ENCODE measurements around the gene RPS6KL1. TPM values are rescaled to one million over a fixed set of nuclear protein-coding genes. Genes with fewer than 3 reads are reported as not detected.

The RPS6KL1 gene
- total and polyA plus RNA-seq, 4 donors: 1.1 to 5.9 (median 3.8) TPM

- TF ChIP-seq EGR1 (IDR thresholded peaks at IDR 0.05; ENCODE audit: low read depth in 2 of 2): no peak
- TF ChIP-seq NR2F2 (IDR thresholded peaks at IDR 0.05): no peak
- no peak for TF ChIP-seq HNF4A (conservative IDR thresholded peaks at IDR 0.05)
- TF ChIP-seq CTCF (IDR thresholded peaks at IDR 0.05; ENCODE audit: low read depth, low read length, missing input control): no peak
- no peak for TF ChIP-seq RXRA (IDR thresholded peaks at IDR 0.05)
- no peak for TF ChIP-seq RAD21 (IDR thresholded peaks at IDR 0.05)
- TF ChIP-seq FOXA2 (IDR thresholded peaks at IDR 0.05): no peak
- no peak for TF ChIP-seq YY1 (IDR thresholded peaks at IDR 0.05)
- no peak for TF ChIP-seq SP1 (IDR thresholded peaks at IDR 0.05)
- no peak for TF ChIP-seq HNF4G (IDR thresholded peaks at IDR 0.05)
- TF ChIP-seq ZBTB33 (IDR thresholded peaks at IDR 0.05): no peak
- no peak for TF ChIP-seq JUND (IDR thresholded peaks at IDR 0.05)
- TF ChIP-seq TAF1 (conservative IDR thresholded peaks at IDR 0.05): no peak
- no peak for TF ChIP-seq REST (IDR thresholded peaks at IDR 0.05)
- TF ChIP-seq GABPA (IDR thresholded peaks at IDR 0.05 in 1 of 2, conservative IDR thresholded peaks at IDR 0.05 in 1 of 2): no peak
- TF ChIP-seq MAX (IDR thresholded peaks at IDR 0.05): no peak
- DNase-seq (ENCODE audit: low spot score): no peak
- H3K36me3 ChIP-seq (ENCODE audit: control insufficient read depth in 4 of 4, insufficient read depth in 3 of 4, low read depth in 1 of 4, low read length in 3 of 4): no peaks in the 10 kb centered on the region
- H3K9ac ChIP-seq (ENCODE audit: low read depth in 1 of 2, low read length in 2 of 2): no peak overlapping the region
- no peaks in the 10 kb centered on the region for H3K9me3 ChIP-seq (ENCODE audit: control insufficient read depth in 4 of 4, low read length in 3 of 4)
- 92% methylated on average over 6 of the region's 6 CpGs for WGBS
- H3K4me3 ChIP-seq (ENCODE audit: low read depth in 1 of 3, low read length in 3 of 3): no peak overlapping the region
- H3K4me1 ChIP-seq (ENCODE audit: control insufficient read depth in 4 of 4, insufficient read depth in 4 of 4, low read length in 3 of 4): peaks cover 0 to 5% (median 1%) of the 10 kb centered on the region in 4 donors
- H3K27ac ChIP-seq (ENCODE audit: low read depth in 1 of 2, low read length in 2 of 2): no peak overlapping the region
- no peaks in the 10 kb centered on the region for H3K27me3 ChIP-seq (ENCODE audit: control insufficient read depth in 4 of 4, insufficient read depth in 4 of 4, low read length in 3 of 4)
Observed at GRCh38 chr14:74912111-74912510, 10.9 kb downstream of the RPS6KL1 start.

- no peak overlapping the region for H3K27ac ChIP-seq (ENCODE audit: low read depth in 1 of 2, low read length in 2 of 2)
- H3K27me3 ChIP-seq (ENCODE audit: control insufficient read depth in 4 of 4, insufficient read depth in 4 of 4, low read length in 3 of 4): no peaks in the 10 kb centered on the region
- WGBS: 88% methylated on average over 5 of the region's 5 CpGs
- H3K9ac ChIP-seq (ENCODE audit: low read depth in 1 of 2, low read length in 2 of 2): no peak overlapping the region
- TF ChIP-seq YY1 (IDR thresholded peaks at IDR 0.05): no peak
- no peak for TF ChIP-seq SP1 (IDR thresholded peaks at IDR 0.05)
- no peak for TF ChIP-seq EGR1 (IDR thresholded peaks at IDR 0.05; ENCODE audit: low read depth in 2 of 2)
- TF ChIP-seq CTCF (IDR thresholded peaks at IDR 0.05; ENCODE audit: low read depth, low read length, missing input control): no peak
- TF ChIP-seq MAX (IDR thresholded peaks at IDR 0.05): no peak
- no peak for TF ChIP-seq JUND (IDR thresholded peaks at IDR 0.05)
- TF ChIP-seq NR2F2 (IDR thresholded peaks at IDR 0.05): no peak
- no peak for TF ChIP-seq REST (IDR thresholded peaks at IDR 0.05)
- TF ChIP-seq HNF4G (IDR thresholded peaks at IDR 0.05): no peak
- TF ChIP-seq RAD21 (IDR thresholded peaks at IDR 0.05): no peak
- no peak for TF ChIP-seq FOXA2 (IDR thresholded peaks at IDR 0.05)
- no peak for TF ChIP-seq RXRA (IDR thresholded peaks at IDR 0.05)
- no peak for TF ChIP-seq GABPA (IDR thresholded peaks at IDR 0.05 in 1 of 2, conservative IDR thresholded peaks at IDR 0.05 in 1 of 2)
- TF ChIP-seq HNF4A (conservative IDR thresholded peaks at IDR 0.05): no peak
- H3K4me1 ChIP-seq (ENCODE audit: control insufficient read depth in 4 of 4, insufficient read depth in 4 of 4, low read length in 3 of 4): peaks cover 0 to 5% (median 1%) of the 10 kb centered on the region in 4 donors
- no peaks in the 10 kb centered on the region for H3K9me3 ChIP-seq (ENCODE audit: control insufficient read depth in 4 of 4, low read length in 3 of 4)
- no peak for DNase-seq (ENCODE audit: low spot score)
- no peaks in the 10 kb centered on the region for H3K36me3 ChIP-seq (ENCODE audit: control insufficient read depth in 4 of 4, insufficient read depth in 3 of 4, low read depth in 1 of 4, low read length in 3 of 4)
- no peak overlapping the region for H3K4me3 ChIP-seq (ENCODE audit: low read depth in 1 of 3, low read length in 3 of 3)
Observed at GRCh38 chr14:74911704-74912103, 11.4 kb downstream of the RPS6KL1 start.
